Stimulated activated CD4-positive, alpha-beta T cell treated with anti-CD3 and anti-CD28 coated beads, Interleukin-2, amount 100 ng/mL, for 48 hours (primary cell): ENCODE results near the gene RUVBL2.
"Not testable (repeated sequence)": the region's sequence is repeated elsewhere in the genome, so short reads cannot be mapped to it uniquely, and the experiment has no call there.

ENCODE experiments used
- DNase-seq, 2 donors: peaks; one replicate each; pipeline ENCODE4 v3.0.0-alpha.2; 2020

Gene RUVBL2

GRCh38 chr19:49018388-49019241 is 24.9 kb downstream of the RUVBL2 start:
- not testable (repeated sequence) for DNase-seq

- DNase-seq, result peak; percentile 51 to 70
Observed at GRCh38 chr19:49019242-49019932, 25.7 kb downstream of the RUVBL2 start.

GRCh38 chr19:49020342-49020741 is 26.7 kb downstream of the RUVBL2 start:
- no peak for DNase-seq

- DNase-seq, result no peak
Observed at GRCh38 chr19:49020931-49021895, 27.5 kb downstream of the RUVBL2 start.

- no peak for DNase-seq
Observed at GRCh38 chr19:49022116-49022515, 28.4 kb downstream of the RUVBL2 start.

GRCh38 chr19:49024233-49024632 is 30.5 kb downstream of the RUVBL2 start, which contains the start of gene CGB3:
Gene CGB3, minus strand, starts transcription at chr19:49024333. Its CDS starts 362 bp downstream, at chr19:49023971.
- not testable (repeated sequence) for DNase-seq

- DNase-seq, result not testable (repeated sequence)
Observed at GRCh38 chr19:49025088-49025487, 31.4 kb downstream of the RUVBL2 start.

GRCh38 chr19:49025599-49025998 is 31.9 kb downstream of the RUVBL2 start:
- not testable (repeated sequence) for DNase-seq

GRCh38 chr19:49028686-49029085 is 35.0 kb downstream of the RUVBL2 start:
- DNase-seq, result not testable (repeated sequence)

GRCh38 chr19:49029749-49030148 is 36.1 kb downstream of the RUVBL2 start:
- not testable (repeated sequence) for DNase-seq

GRCh38 chr19:49030323-49030722 is 36.6 kb downstream of the RUVBL2 start:
- DNase-seq, result not testable (repeated sequence)

- DNase-seq, result peak; percentile 72 to 88
Observed at GRCh38 chr19:49031642-49032301, 38.1 kb downstream of the RUVBL2 start, which contains the start of gene CGB2. Gene CGB2, plus strand, starts transcription at chr19:49031890. Its CDS starts 206 bp downstream, at chr19:49032096.

GRCh38 chr19:49036815-49037214 is 43.1 kb downstream of the RUVBL2 start, which contains the start of gene CGB1:
Gene CGB1, minus strand, starts transcription at chr19:49036895. Its CDS starts 184 bp downstream, at chr19:49036711.
- peak; percentile 48 to 65 for DNase-seq

GRCh38 chr19:49038111-49038510 is 44.4 kb downstream of the RUVBL2 start:
- not testable (repeated sequence) for DNase-seq

- not testable (repeated sequence) for DNase-seq
Observed at GRCh38 chr19:49038557-49039276, 45.0 kb downstream of the RUVBL2 start.

GRCh38 chr19:49039736-49040135 is 46.0 kb downstream of the RUVBL2 start:
- not testable (repeated sequence) for DNase-seq

- DNase-seq, result no peak
Observed at GRCh38 chr19:49042177-49042576, 48.5 kb downstream of the RUVBL2 start.

GRCh38 chr19:49042666-49043065 is 49.0 kb downstream of the RUVBL2 start:
- not testable (repeated sequence) for DNase-seq

GRCh38 chr19:49043548-49043947 is 49.9 kb downstream of the RUVBL2 start, which contains the start of gene CGB5:
Gene CGB5, plus strand, starts transcription at chr19:49043848. Its CDS starts 362 bp downstream, at chr19:49044210.
- DNase-seq, result not testable (repeated sequence)

- DNase-seq, result not testable (repeated sequence)
Observed at GRCh38 chr19:49049011-49049410, 55.3 kb downstream of the RUVBL2 start, which contains the start of gene CGB8. Gene CGB8, minus strand, starts transcription at chr19:49049111. Its CDS starts 372 bp downstream, at chr19:49048739.

GRCh38 chr19:49049834-49050233 is 56.1 kb downstream of the RUVBL2 start:
- not testable (repeated sequence) for DNase-seq
